Measurements from ENCODE around the gene MGST2.

DNA sequence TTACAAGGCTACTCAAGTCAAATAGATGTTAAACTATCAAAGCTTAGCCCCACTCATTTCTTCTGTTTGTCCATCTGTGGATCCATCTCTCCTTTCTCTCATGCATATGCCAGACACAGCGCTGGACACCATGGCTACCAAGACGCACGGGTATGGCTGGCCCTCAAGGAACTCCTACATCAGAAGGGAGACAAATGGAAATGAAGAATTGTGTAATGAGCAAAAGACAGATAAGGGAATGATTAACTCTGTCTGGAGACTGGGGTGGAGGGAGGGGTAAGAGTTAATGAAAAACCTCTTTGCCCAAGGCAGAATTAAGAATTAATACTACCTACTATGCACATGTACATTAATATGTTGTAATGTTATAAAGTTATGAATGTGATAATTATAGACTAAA lies 88.1 kb downstream of the MGST2 start:
- no peak for TF ChIP-seq CTCF (conservative IDR thresholded peaks at IDR 0.05)
- no peak for TF ChIP-seq EZH2 (IDR thresholded peaks at IDR 0.05; ENCODE audit: low read depth)
